Prostate gland (tissue), 2 donors: Measurements from ENCODE around the gene SSRP1. TPM values are rescaled to one million over a fixed set of nuclear protein-coding genes. Genes with fewer than 3 reads are reported as not detected.
"Not testable (repeated sequence)": the region's sequence is repeated elsewhere in the genome, so short reads cannot be mapped to it uniquely, and the experiment has no call there.

Experiments
- DNase-seq: peaks from one replicate; pipeline ENCODE4 v3.0.0-alpha.2; 2019; ENCODE audit warnings: low spot score
- H3K27ac ChIP-seq, 2 donors: fragments of 200-600 bp; sonication (generic); 2 replicates each; pipeline ENCODE4 v1.5.1; 2017 to 2019
- H3K27me3 ChIP-seq: fragments of 200-600 bp; sonication (generic); replicated peaks from 2 replicates; pipeline ENCODE4 v1.5.1; 2019; ENCODE audit not compliant: insufficient read depth
- H3K36me3 ChIP-seq, 2 donors: fragments of 200-600 bp; sonication (generic); 1 replicate in 1 of 2; 2 replicates in 1 of 2; pipeline versions ENCODE4 v1.5.1 to v1.8.1; 2017 to 2019
- H3K4me1 ChIP-seq: fragments of 200-600 bp; sonication (generic); replicated peaks from 2 replicates; pipeline ENCODE4 v1.5.1; 2019
- H3K4me3 ChIP-seq, 2 donors: fragments of 200-600 bp; sonication (generic); 2 replicates each; pipeline ENCODE4 v1.5.1; 2017 to 2019
- H3K9me3 ChIP-seq: fragments of 200-600 bp; sonication (generic); 2 replicates; pipeline ENCODE4 v1.5.1; 2017
- CTCF ChIP-seq, 4 experiments: fragments of 200-600 bp in 2 of 4; fragments of 450-650 bp in 2 of 4; sonication (generic) in 2 of 4; IDR thresholded peaks; 1 replicate in 3 of 4; 2 replicates in 1 of 4; pipeline ENCODE4 v1.5.1; 2016 to 2019; ENCODE audit warnings: antibody characterized with exemption in 4 of 4, mild to moderate bottlenecking in 2 of 4, moderate library complexity in 2 of 4
- POLR2A ChIP-seq: fragments of 450-650 bp; IDR thresholded peaks from one replicate; pipeline ENCODE4 v1.6.1; 2016; ENCODE audit warnings: antibody characterized with exemption, mild to moderate bottlenecking
- POLR2AphosphoS5 ChIP-seq: sonication (generic); formaldehyde crosslinking; IDR thresholded peaks from one replicate; pipeline ENCODE4 v1.6.1; 2017; ENCODE audit warnings: antibody characterized with exemption
- WGBS: methylation state at CpG from one replicate; pipeline ENCODE4 v1.1.5; 2018; 5-methylcytosine and 5-hydroxymethylcytosine counted together
- intact Hi-C: fragments of 100-400 bp; cut with DNase I; formaldehyde crosslinking; loops from one replicate; pipeline ENCODE4 v1.14.2; 2022
- total RNA-seq, 2 donors: library from RNA; depleted of rRNA; stranded (reverse); fragments of >200 nt; gene quantifications; one replicate each; pipeline ENCODE4 v1.1.0, GENCODE V29; 2016

The SSRP1 gene
- total RNA-seq, 2 donors from 2014 or later: 82.6 to 85.4 TPM

GRCh38 chr11:57363131-57364080 is 27.7 kb upstream of the SSRP1 start:
- H3K36me3 ChIP-seq: no peaks in the 10 kb centered on the region
- H3K27me3 ChIP-seq: no peaks in the 10 kb centered on the region
- no peaks in the 10 kb centered on the region for H3K9me3 ChIP-seq
- no peak overlapping the region for H3K4me3 ChIP-seq
- no peaks in the 10 kb centered on the region for H3K4me1 ChIP-seq
- no peak overlapping the region for H3K27ac ChIP-seq
- DNase-seq: no peak
- TF ChIP-seq CTCF (IDR thresholded peaks at IDR 0.05) (no peak), POLR2AphosphoS5 (no peak), POLR2A (no peak)
- intact Hi-C loops: no loop called here
- 42% methylated on average over 7 of the region's 7 CpGs for WGBS

- H3K4me3 ChIP-seq: no peak overlapping the region
- TF ChIP-seq CTCF (IDR thresholded peaks at IDR 0.05): no peak
- TF ChIP-seq POLR2AphosphoS5: no peak
- TF ChIP-seq POLR2A: no peak
- no peaks in the 10 kb centered on the region for H3K36me3 ChIP-seq
- DNase-seq: no peak
- no peaks in the 10 kb centered on the region for H3K27me3 ChIP-seq
- H3K9me3 ChIP-seq: no peaks in the 10 kb centered on the region
- H3K27ac ChIP-seq: no peak overlapping the region
- no peaks in the 10 kb centered on the region for H3K4me1 ChIP-seq
- intact Hi-C loops: no loop called here
- 88% methylated on average over 3 of the region's 3 CpGs for whole genome bisulfite sequencing
Measured at GRCh38 chr11:57361926-57362325, 26.2 kb upstream of the SSRP1 start.

- H3K9me3 ChIP-seq, H3K4me1 ChIP-seq, DNase-seq, H3K27me3 ChIP-seq, H3K36me3 ChIP-seq, H3K27ac ChIP-seq, intact Hi-C loops, H3K4me3 ChIP-seq: not testable (repeated sequence)
Measured at GRCh38 chr11:57361420-57361819, 25.7 kb upstream of the SSRP1 start.

GRCh38 chr11:57360991-57361390 is 25.3 kb upstream of the SSRP1 start:
- TF ChIP-seq POLR2A (no peak), POLR2AphosphoS5 (no peak), CTCF (IDR thresholded peaks at IDR 0.05) (no peak)
- no peak for DNase-seq
- Histone ChIP-seq H3K9me3 (no peaks in the 10 kb centered on the region), H3K27me3 (no peaks in the 10 kb centered on the region), H3K27ac (no peak overlapping the region), H3K36me3 (no peaks in the 10 kb centered on the region), H3K4me1 (no peaks in the 10 kb centered on the region), H3K4me3 (no peak overlapping the region)
- intact Hi-C loops: no loop called here
- WGBS: 90% methylated on average over 8 of the region's 8 CpGs

GRCh38 chr11:57359896-57360690 is 24.4 kb upstream of the SSRP1 start:
- no peak for DNase-seq
- intact Hi-C loops: no loop called here
- no peaks in the 10 kb centered on the region for H3K9me3 ChIP-seq
- H3K4me1 ChIP-seq: no peaks in the 10 kb centered on the region
- TF ChIP-seq CTCF (IDR thresholded peaks at IDR 0.05) (no peak), POLR2AphosphoS5 (no peak), POLR2A (no peak)
- WGBS: 87% methylated on average over 9 of the region's 9 CpGs
- H3K36me3 ChIP-seq: no peaks in the 10 kb centered on the region
- H3K27me3 ChIP-seq: no peaks in the 10 kb centered on the region
- H3K4me3 ChIP-seq: no peak overlapping the region
- H3K27ac ChIP-seq: no peak overlapping the region
